ENCODE measurements around the gene USF2. TPM values are rescaled to one million over a fixed set of nuclear protein-coding genes. Genes with fewer than 3 reads are reported as not detected.

The USF2 gene
- polyA plus RNA-seq, 3 donors: 2.7 to 248 (median 5.0) TPM

- peak overlapping the region; percentile 25 to 58 for H3K4me3 Mint-ChIP-seq
- H3K27me3 ChIP-seq (ENCODE audit: control insufficient read depth in 2 of 2, insufficient read depth in 2 of 2, low read length in 2 of 2): peaks cover 0 to 7% of the 10 kb centered on the region in 2 donors
- peak overlapping the region in 1 of 7 donors; percentile 32 for H3K27ac Mint-ChIP-seq
- H3K79me2 ChIP-seq (ENCODE audit: insufficient read depth, low read length): no peaks in the 10 kb centered on the region
- no peak for TF ChIP-seq CTCF (IDR thresholded peaks at IDR 0.05)
- peak overlapping the region; percentile 16 for H2AFZ ChIP-seq (ENCODE audit: insufficient read depth, low read depth, low read length, poor library complexity, severe bottlenecking)
- DNase-seq: peak in 1 of 3 donors; percentile 12
- no peak overlapping the region for H3K9ac ChIP-seq (ENCODE audit: insufficient read depth, low read length, poor library complexity, severe bottlenecking)
- no peaks in the 10 kb centered on the region for H3K9me3 Mint-ChIP-seq
- peak overlapping the region; percentile 1 for H3K4me2 ChIP-seq (replicated peaks; ENCODE audit: extremely low read depth, low read length, poor library complexity, severe bottlenecking)
- no peaks in the 10 kb centered on the region for H3K9me3 ChIP-seq (replicated peaks in 1 of 2; ENCODE audit: control insufficient read depth in 1 of 2, insufficient read depth in 1 of 2, low read length in 2 of 2)
- H3K27me3 Mint-ChIP-seq (ENCODE audit: low read depth in 3 of 3): peaks cover 8 to 14% (median 14%) of the 10 kb centered on the region in 3 donors
- 5% methylated on average over 18 of the region's 24 CpGs for WGBS (ENCODE audit: insufficient coverage)
- no peaks in the 10 kb centered on the region for H4K20me1 ChIP-seq (ENCODE audit: insufficient read depth, low read length)
- H3K4me1 Mint-ChIP-seq: peaks cover 13% of the 10 kb centered on the region
- H3K27ac ChIP-seq (ENCODE audit: low read depth in 1 of 2, low read length in 2 of 2): no peak overlapping the region
- H3K4me3 ChIP-seq (replicated peaks in 1 of 3; ENCODE audit: low read depth in 2 of 3, low read length in 3 of 3): no peak overlapping the region
- no peaks in the 10 kb centered on the region for H3K36me3 ChIP-seq (replicated peaks in 1 of 2; ENCODE audit: control insufficient read depth in 1 of 2, insufficient read depth in 2 of 2, low read length in 2 of 2)
- intact Hi-C loops (cut with micrococcal nuclease): no loop called here
- no peaks in the 10 kb centered on the region for H3K36me3 Mint-ChIP-seq
- H3K4me1 ChIP-seq (ENCODE audit: control insufficient read depth in 1 of 2, insufficient read depth in 2 of 2, low read length in 2 of 2): peaks cover 12 to 13% of the 10 kb centered on the region in 2 donors
Measured at GRCh38 chr19:35295792-35296462, 27.2 kb downstream of the USF2 start.

GRCh38 chr19:35296644-35297514, 28.1 kb downstream of the USF2 start:
- H3K79me2 ChIP-seq (ENCODE audit: insufficient read depth, low read length): no peaks in the 10 kb centered on the region
- no peak overlapping the region for H3K4me3 Mint-ChIP-seq
- peaks cover 5 to 14% (median 14%) of the 10 kb centered on the region in 3 donors for H3K27me3 Mint-ChIP-seq (ENCODE audit: low read depth in 3 of 3)
- H3K27me3 ChIP-seq (ENCODE audit: control insufficient read depth in 2 of 2, insufficient read depth in 2 of 2, low read length in 2 of 2): peaks cover 0 to 7% of the 10 kb centered on the region in 2 donors
- peaks cover 12 to 13% of the 10 kb centered on the region in 2 donors for H3K4me1 ChIP-seq (ENCODE audit: control insufficient read depth in 1 of 2, insufficient read depth in 2 of 2, low read length in 2 of 2)
- H3K36me3 ChIP-seq (replicated peaks in 1 of 2; ENCODE audit: control insufficient read depth in 1 of 2, insufficient read depth in 2 of 2, low read length in 2 of 2): no peaks in the 10 kb centered on the region
- WGBS (ENCODE audit: insufficient coverage): 88% methylated on average over 6 of the region's 7 CpGs
- no peak overlapping the region for H3K4me2 ChIP-seq (replicated peaks; ENCODE audit: extremely low read depth, low read length, poor library complexity, severe bottlenecking)
- no peaks in the 10 kb centered on the region for H3K36me3 Mint-ChIP-seq
- no peaks in the 10 kb centered on the region for H3K9me3 ChIP-seq (replicated peaks in 1 of 2; ENCODE audit: control insufficient read depth in 1 of 2, insufficient read depth in 1 of 2, low read length in 2 of 2)
- H3K27ac Mint-ChIP-seq: no peak overlapping the region
- H3K9me3 Mint-ChIP-seq: no peaks in the 10 kb centered on the region
- intact Hi-C loops (cut with micrococcal nuclease): no loop called here
- no peak overlapping the region for H3K27ac ChIP-seq (ENCODE audit: low read depth in 1 of 2, low read length in 2 of 2)
- DNase-seq: no peak
- H3K4me1 Mint-ChIP-seq: peaks cover 16% of the 10 kb centered on the region
- no peak overlapping the region for H3K9ac ChIP-seq (ENCODE audit: insufficient read depth, low read length, poor library complexity, severe bottlenecking)
- TF ChIP-seq CTCF (IDR thresholded peaks at IDR 0.05): no peak
- no peak overlapping the region for H3K4me3 ChIP-seq (replicated peaks in 1 of 3; ENCODE audit: low read depth in 2 of 3, low read length in 3 of 3)
- H4K20me1 ChIP-seq (ENCODE audit: insufficient read depth, low read length): no peaks in the 10 kb centered on the region
- H2AFZ ChIP-seq (ENCODE audit: insufficient read depth, low read depth, low read length, poor library complexity, severe bottlenecking): no peak overlapping the region
